ENCODE results near the gene GTF2A2.

GRCh38 chr15:59590027-59590426 is 67.3 kb downstream of the GTF2A2 start:
- TF ChIP-seq, protein P1, sequence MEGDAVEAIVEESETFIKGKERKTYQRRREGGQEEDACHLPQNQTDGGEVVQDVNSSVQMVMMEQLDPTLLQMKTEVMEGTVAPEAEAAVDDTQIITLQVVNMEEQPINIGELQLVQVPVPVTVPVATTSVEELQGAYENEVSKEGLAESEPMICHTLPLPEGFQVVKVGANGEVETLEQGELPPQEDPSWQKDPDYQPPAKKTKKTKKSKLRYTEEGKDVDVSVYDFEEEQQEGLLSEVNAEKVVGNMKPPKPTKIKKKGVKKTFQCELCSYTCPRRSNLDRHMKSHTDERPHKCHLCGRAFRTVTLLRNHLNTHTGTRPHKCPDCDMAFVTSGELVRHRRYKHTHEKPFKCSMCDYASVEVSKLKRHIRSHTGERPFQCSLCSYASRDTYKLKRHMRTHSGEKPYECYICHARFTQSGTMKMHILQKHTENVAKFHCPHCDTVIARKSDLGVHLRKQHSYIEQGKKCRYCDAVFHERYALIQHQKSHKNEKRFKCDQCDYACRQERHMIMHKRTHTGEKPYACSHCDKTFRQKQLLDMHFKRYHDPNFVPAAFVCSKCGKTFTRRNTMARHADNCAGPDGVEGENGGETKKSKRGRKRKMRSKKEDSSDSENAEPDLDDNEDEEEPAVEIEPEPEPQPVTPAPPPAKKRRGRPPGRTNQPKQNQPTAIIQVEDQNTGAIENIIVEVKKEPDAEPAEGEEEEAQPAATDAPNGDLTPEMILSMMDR (IDR thresholded peaks at IDR 0.05), result no peak
- TF ChIP-seq POLR2A (IDR thresholded peaks at IDR 0.05), result no peak

Data from stomach (tissue), 4 donors.